HG02678 (cell line): ENCODE results near the gene TBC1D26.
"Not testable (repeated sequence)": the region's sequence is repeated elsewhere in the genome, so short reads cannot be mapped to it uniquely, and the experiment has no call there.

ENCODE experiments used
- ATAC-seq: cut with Tn5 transposase; IDR thresholded peaks from one replicate; pipeline ENCODE4 v1.9.1; 2021; ENCODE audit warnings: mild to moderate bottlenecking, moderate library complexity; ENCODE audit not compliant: unreplicated experiment

TBC1D26 gene

DNA sequence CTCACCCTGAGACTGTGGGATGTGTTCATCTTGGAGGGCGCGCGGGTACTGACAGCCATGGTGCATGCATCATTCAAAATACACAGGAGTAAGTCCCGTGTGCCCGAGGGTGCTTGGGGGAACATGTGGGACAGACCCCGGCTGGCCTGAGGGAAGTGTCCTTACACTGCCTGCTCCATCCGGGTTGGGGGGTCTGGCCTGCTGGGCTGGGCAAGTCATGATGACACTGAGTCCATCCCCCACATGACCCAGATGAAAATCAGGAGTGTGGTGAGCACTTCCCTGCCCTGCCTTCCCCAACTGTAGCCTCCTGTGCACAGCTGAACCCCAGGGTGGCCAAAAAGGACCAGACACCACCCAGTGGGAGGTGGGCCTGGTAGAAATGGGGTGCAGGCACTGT is 10.8 kb downstream of the TBC1D26 start:
- no peak for ATAC-seq

DNA sequence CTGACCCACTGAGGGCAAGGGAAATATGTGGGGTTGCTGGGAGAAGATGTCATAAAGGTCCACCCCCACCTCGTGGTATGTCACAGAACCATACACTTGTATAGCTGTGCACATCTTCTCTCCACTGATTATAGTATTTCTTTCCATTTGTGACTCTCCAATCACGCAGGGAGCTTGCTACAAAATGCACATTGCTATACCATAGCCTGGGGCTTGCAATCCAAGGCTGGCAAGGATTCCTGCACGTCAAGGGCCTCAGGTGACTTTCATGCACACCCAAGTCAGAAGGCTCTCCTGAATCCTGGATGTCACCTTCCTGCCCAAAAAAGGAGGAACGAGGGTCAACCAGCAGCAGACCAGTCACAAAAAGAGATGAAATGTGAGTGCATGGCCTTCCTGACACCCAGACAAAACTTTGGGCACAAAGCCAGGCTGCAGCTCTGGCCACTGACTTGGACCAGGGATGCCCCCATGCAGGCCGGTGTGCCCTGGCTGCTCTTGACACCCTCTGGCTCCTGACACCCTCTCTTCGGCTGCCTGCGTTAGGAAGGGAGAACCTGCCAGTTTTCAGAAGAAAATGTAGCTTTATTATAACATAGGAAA is 12.1 kb downstream of the TBC1D26 start:
- no peak for ATAC-seq

- no peak for ATAC-seq
Observed at GRCh38 chr17:15744885-15745284, 12.8 kb downstream of the TBC1D26 start.

DNA sequence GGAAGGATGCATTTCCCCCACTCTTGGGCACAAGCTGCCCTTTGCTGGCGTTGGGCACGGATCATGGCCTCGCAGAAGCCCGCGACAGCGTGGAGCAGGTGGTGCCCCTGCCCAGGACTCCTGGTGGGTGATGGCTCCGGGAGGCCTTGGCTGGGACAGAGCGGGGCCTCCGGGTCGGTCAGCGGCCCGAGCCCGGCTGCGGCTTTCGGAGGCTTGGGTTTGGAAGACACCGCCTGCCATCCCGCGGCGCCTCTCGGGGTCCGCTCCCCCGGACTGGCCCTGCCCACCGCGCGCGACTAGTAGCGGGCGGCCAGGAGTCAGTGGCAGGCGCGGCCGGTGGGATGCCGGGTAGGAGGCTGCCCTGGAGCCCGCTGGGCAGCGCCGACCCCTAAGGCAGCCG is 17.3 kb downstream of the TBC1D26 start:
- not testable (repeated sequence) for ATAC-seq

- ATAC-seq: not testable (repeated sequence)
Observed at GRCh38 chr17:15768865-15769533, 36.9 kb downstream of the TBC1D26 start.

GRCh38 chr17:15770679-15771078 is 38.6 kb downstream of the TBC1D26 start:
- not testable (repeated sequence) for ATAC-seq

- no peak for ATAC-seq
Observed at GRCh38 chr17:15776871-15777270, 44.8 kb downstream of the TBC1D26 start.

DNA sequence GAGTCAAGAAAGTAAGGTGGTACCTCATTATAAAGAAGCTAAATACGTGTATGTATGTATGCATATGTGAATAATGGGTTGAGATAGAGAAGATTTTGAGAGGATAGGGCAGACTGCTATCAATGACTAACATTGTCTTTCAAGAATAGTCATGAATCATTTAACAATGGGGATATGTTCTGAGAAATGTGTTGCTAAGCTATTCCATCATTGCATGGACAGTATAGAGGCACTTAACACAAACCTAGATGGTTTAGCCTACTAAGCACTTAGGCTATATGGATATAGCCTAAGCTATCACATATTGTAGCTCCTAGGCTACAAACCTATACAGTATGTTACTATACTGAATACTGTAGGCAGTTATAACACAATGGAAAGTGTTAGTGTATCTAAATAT is 45.2 kb downstream of the TBC1D26 start:
- ATAC-seq: no peak

- ATAC-seq: no peak
Observed at GRCh38 chr17:15777717-15778116, 45.6 kb downstream of the TBC1D26 start.

GRCh38 chr17:15779119-15779518 is 47.0 kb downstream of the TBC1D26 start:
- ATAC-seq: no peak

- no peak for ATAC-seq
Observed at GRCh38 chr17:15780188-15780587, 48.1 kb downstream of the TBC1D26 start.

DNA sequence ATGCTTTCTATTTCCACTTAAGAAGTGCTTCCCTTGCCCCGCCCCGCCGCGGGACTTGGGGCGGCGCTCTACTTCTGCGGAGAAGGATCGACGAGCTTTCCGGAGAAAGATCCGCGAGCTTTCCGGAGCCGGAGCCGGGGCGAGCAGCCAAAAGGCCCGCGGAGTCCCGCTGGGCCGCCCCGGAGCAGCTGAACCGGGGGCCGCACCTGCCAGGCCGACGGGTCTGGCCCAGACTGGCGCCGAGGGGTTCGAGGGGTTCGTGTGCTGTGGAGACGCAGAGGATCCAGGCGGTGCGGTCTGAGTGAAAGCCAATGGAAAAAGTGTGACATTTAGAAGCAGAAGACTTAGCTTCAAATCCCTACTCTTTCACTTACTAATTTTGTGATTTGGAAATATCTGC is 50.8 kb downstream of the TBC1D26 start:
- ATAC-seq: no peak

DNA sequence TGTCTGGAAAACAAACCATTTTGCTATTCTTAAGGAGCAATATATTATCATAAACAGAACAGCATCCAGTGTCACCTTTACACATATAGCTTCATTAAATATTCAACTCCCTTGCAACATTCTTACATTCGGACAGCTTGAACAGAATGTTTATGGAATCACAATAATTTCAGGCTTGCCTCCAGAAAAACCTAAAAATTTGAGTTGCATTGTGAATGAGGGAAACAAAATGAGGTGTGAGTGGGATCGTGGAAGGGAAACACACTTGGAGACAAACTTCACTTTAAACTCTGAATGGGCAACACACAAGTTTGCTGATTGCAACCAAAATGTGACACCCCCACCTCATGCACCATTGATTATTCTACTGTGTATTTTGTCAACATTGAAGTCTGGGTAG is 51.4 kb downstream of the TBC1D26 start:
- ATAC-seq: no peak

DNA sequence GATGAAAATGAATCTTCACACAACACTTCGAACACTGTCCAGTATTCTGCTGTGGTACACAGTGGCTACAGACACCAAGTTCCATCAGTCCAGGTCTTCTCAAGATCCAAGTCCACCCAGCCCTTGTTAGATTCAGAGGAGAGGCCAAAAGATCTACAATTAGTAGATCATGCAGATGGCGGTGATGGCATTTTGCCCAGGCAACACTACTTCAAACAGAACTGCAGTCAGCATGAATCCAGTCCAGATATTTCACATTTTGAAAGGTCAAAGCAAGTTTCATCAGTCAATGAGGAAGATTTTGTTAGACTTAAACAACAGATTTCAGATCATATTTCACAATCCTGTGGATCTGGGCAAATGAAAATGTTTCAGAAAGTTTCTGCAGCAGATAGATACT is 52.3 kb downstream of the TBC1D26 start:
- not testable (repeated sequence) for ATAC-seq

- ATAC-seq: not testable (repeated sequence)
Observed at GRCh38 chr17:15787363-15788075, 55.4 kb downstream of the TBC1D26 start.

- not testable (repeated sequence) for ATAC-seq
Observed at GRCh38 chr17:15788365-15788764, 56.3 kb downstream of the TBC1D26 start.
